Neural progenitor cell (in vitro differentiated cells): ENCODE data around the gene KCNJ14. TPM values are rescaled to one million over a fixed set of nuclear protein-coding genes. Genes with fewer than 3 reads are reported as not detected.

Experiments
- DNase-seq: peaks from one replicate; pipeline ENCODE4 v3.0.0-alpha.2; 2016; ENCODE audit warnings: low spot score
- H2AFZ ChIP-seq: fragments of 200-600 bp; sonication (generic); replicated peaks from 2 replicates; pipeline ENCODE4 v1.6.1; 2016; ENCODE audit warnings: antibody characterized with exemption
- H3F3A ChIP-seq: fragments of 200-600 bp; sonication (generic); 2 replicates; pipeline ENCODE4 v1.6.1; 2016; ENCODE audit warnings: antibody characterized with exemption, low read depth
- H3K27ac ChIP-seq: fragments of 200-600 bp; sonication (generic); 2 replicates; pipeline ENCODE4 v1.5.1; 2016; ENCODE audit warnings: mild to moderate bottlenecking
- H3K27me3 ChIP-seq: fragments of 200-600 bp; sonication (generic); 2 replicates; pipeline ENCODE4 v1.6.1; 2016; ENCODE audit warnings: mild to moderate bottlenecking, moderate library complexity
- H3K36me3 ChIP-seq: fragments of 200-600 bp; sonication (generic); 2 replicates; pipeline ENCODE4 v1.5.1; 2016
- H3K4me1 ChIP-seq: fragments of 200-600 bp; sonication (generic); 2 replicates; pipeline ENCODE4 v1.6.1; 2016; ENCODE audit warnings: mixed run types
- H3K4me2 ChIP-seq: fragments of 200-600 bp; sonication (generic); 2 replicates; pipeline ENCODE4 v1.6.1; 2016
- H3K4me3 ChIP-seq: fragments of 200-600 bp; sonication (generic); 2 replicates; pipeline ENCODE4 v1.5.1; 2016
- H3K79me2 ChIP-seq: fragments of 200-600 bp; sonication (generic); 2 replicates; pipeline ENCODE4 v1.6.1; 2016; ENCODE audit warnings: low read depth
- H3K9ac ChIP-seq: fragments of 200-600 bp; sonication (generic); 2 replicates; pipeline ENCODE4 v1.6.1; 2016
- H3K9me3 ChIP-seq: fragments of 200-600 bp; sonication (generic); 2 replicates; pipeline ENCODE4 v1.5.1; 2016; ENCODE audit warnings: low read depth
- H4K20me1 ChIP-seq: fragments of 200-600 bp; sonication (generic); 2 replicates; pipeline ENCODE4 v1.6.1; 2016; ENCODE audit warnings: low read depth
- H3K27ac Mint-ChIP-seq: 3 replicates; pipeline ENCODE4 v1.8.0; 2021; ENCODE audit warnings: mixed read lengths
- H3K27me3 Mint-ChIP-seq: 2 replicates; pipeline ENCODE4 v1.8.0; 2022; ENCODE audit warnings: low read depth, mild to moderate bottlenecking, inconsistent platforms, moderate library complexity, mixed read lengths; ENCODE audit not compliant: insufficient read depth
- H3K36me3 Mint-ChIP-seq: 3 replicates; pipeline ENCODE4 v1.8.0; 2021; ENCODE audit warnings: mixed read lengths
- H3K4me1 Mint-ChIP-seq: 3 replicates; pipeline ENCODE4 v1.8.0; 2021; ENCODE audit warnings: mixed read lengths
- H3K4me3 Mint-ChIP-seq: 3 replicates; pipeline ENCODE4 v1.8.0; 2021; ENCODE audit warnings: mild to moderate bottlenecking, moderate library complexity, mixed read lengths
- H3K9me3 Mint-ChIP-seq: 3 replicates; pipeline ENCODE4 v1.8.0; 2020; ENCODE audit warnings: mixed read lengths
- CTCF ChIP-seq: fragments of 200-600 bp; sonication (generic); IDR thresholded peaks from 2 replicates; pipeline ENCODE4 v1.5.1; 2017; ENCODE audit warnings: antibody characterized with exemption, mild to moderate bottlenecking
- EZH2 ChIP-seq: fragments of 200-600 bp; sonication (generic); IDR thresholded peaks from 2 replicates; pipeline ENCODE4 v1.6.1; 2017; ENCODE audit warnings: antibody characterized with exemption, mild to moderate bottlenecking, moderate library complexity
- EZH2phosphoT487 ChIP-seq: fragments of 200-600 bp; sonication (generic); IDR thresholded peaks from 2 replicates; pipeline ENCODE4 v1.6.1; 2017; ENCODE audit warnings: antibody characterized with exemption
- total RNA-seq: library from RNA; depleted of rRNA; stranded (reverse); fragments of >200 nt; gene quantifications from 2 replicates; pipeline ENCODE4 v1.2.3, GENCODE V29; 2015; ENCODE audit warnings: low replicate concordance

The KCNJ14 gene
- total RNA-seq, 1 donor from 2014 or later = 0.69 TPM

GRCh38 chr19:48478339-48479256, 23.2 kb downstream of the KCNJ14 start:
- Histone ChIP-seq H3K9ac (no peak overlapping the region), H3K4me1 (no peaks in the 10 kb centered on the region), H4K20me1 (peaks cover 25% of the 10 kb centered on the region), H3K9me3 (no peaks in the 10 kb centered on the region), H3K4me2 (no peak overlapping the region), H3K27ac (no peak overlapping the region), H3K4me3 (no peak overlapping the region), H3K36me3 (no peaks in the 10 kb centered on the region), H3F3A (peaks cover 27% of the 10 kb centered on the region), H3K27me3 (no peaks in the 10 kb centered on the region), H2AFZ (no peak overlapping the region), H3K79me2 (no peaks in the 10 kb centered on the region)
- H3K4me1 Mint-ChIP-seq = peaks cover 17% of the 10 kb centered on the region
- TF ChIP-seq EZH2phosphoT487 (no peak), EZH2 (no peak), CTCF (no peak)
- H3K9me3 Mint-ChIP-seq = no peaks in the 10 kb centered on the region
- H3K36me3 Mint-ChIP-seq = peaks cover 27% of the 10 kb centered on the region
- no peak overlapping the region for H3K27ac Mint-ChIP-seq
- H3K27me3 Mint-ChIP-seq = peaks cover 14% of the 10 kb centered on the region
- DNase-seq = no peak
- H3K4me3 Mint-ChIP-seq = peak overlapping the region; percentile 60

GRCh38 chr19:48479686-48480085, 24.3 kb downstream of the KCNJ14 start:
- Mint-ChIP-seq H3K4me1 (peaks cover 24% of the 10 kb centered on the region), H3K27me3 (peaks cover 16% of the 10 kb centered on the region), H3K36me3 (peaks cover 27% of the 10 kb centered on the region), H3K27ac (peak overlapping the region; percentile 46), H3K4me3 (no peak overlapping the region), H3K9me3 (no peaks in the 10 kb centered on the region)
- no peak overlapping the region for H3K9ac ChIP-seq
- H3K4me1 ChIP-seq = no peaks in the 10 kb centered on the region
- no peak overlapping the region for H2AFZ ChIP-seq
- H3K4me2 ChIP-seq = no peak overlapping the region
- H3K4me3 ChIP-seq = no peak overlapping the region
- DNase-seq = no peak
- TF ChIP-seq EZH2phosphoT487 (no peak), CTCF (no peak), EZH2 (no peak)
- no peaks in the 10 kb centered on the region for H3K9me3 ChIP-seq
- peaks cover 38% of the 10 kb centered on the region for H3F3A ChIP-seq
- no peaks in the 10 kb centered on the region for H3K79me2 ChIP-seq
- H4K20me1 ChIP-seq = peaks cover 25% of the 10 kb centered on the region
- no peak overlapping the region for H3K27ac ChIP-seq
- H3K36me3 ChIP-seq = no peaks in the 10 kb centered on the region
- no peaks in the 10 kb centered on the region for H3K27me3 ChIP-seq

- Histone ChIP-seq H3K27ac (no peak overlapping the region), H3K27me3 (no peaks in the 10 kb centered on the region), H3K9ac (no peak overlapping the region), H3K9me3 (no peaks in the 10 kb centered on the region), H3F3A (peaks cover 38% of the 10 kb centered on the region), H2AFZ (no peak overlapping the region), H3K4me3 (no peak overlapping the region), H4K20me1 (peaks cover 22% of the 10 kb centered on the region), H3K4me2 (no peak overlapping the region), H3K4me1 (no peaks in the 10 kb centered on the region), H3K36me3 (no peaks in the 10 kb centered on the region), H3K79me2 (no peaks in the 10 kb centered on the region)
- H3K4me1 Mint-ChIP-seq = peaks cover 24% of the 10 kb centered on the region
- no peak for DNase-seq
- no peak overlapping the region for H3K27ac Mint-ChIP-seq
- peaks cover 27% of the 10 kb centered on the region for H3K36me3 Mint-ChIP-seq
- H3K27me3 Mint-ChIP-seq = peaks cover 13% of the 10 kb centered on the region
- TF ChIP-seq CTCF (no peak), EZH2 (no peak), EZH2phosphoT487 (no peak)
- H3K9me3 Mint-ChIP-seq = no peaks in the 10 kb centered on the region
- no peak overlapping the region for H3K4me3 Mint-ChIP-seq
Observed at GRCh38 chr19:48480183-48480557, 24.8 kb downstream of the KCNJ14 start.
